ENCODE measurements around the gene FOXN3.

Gene FOXN3

DNA sequence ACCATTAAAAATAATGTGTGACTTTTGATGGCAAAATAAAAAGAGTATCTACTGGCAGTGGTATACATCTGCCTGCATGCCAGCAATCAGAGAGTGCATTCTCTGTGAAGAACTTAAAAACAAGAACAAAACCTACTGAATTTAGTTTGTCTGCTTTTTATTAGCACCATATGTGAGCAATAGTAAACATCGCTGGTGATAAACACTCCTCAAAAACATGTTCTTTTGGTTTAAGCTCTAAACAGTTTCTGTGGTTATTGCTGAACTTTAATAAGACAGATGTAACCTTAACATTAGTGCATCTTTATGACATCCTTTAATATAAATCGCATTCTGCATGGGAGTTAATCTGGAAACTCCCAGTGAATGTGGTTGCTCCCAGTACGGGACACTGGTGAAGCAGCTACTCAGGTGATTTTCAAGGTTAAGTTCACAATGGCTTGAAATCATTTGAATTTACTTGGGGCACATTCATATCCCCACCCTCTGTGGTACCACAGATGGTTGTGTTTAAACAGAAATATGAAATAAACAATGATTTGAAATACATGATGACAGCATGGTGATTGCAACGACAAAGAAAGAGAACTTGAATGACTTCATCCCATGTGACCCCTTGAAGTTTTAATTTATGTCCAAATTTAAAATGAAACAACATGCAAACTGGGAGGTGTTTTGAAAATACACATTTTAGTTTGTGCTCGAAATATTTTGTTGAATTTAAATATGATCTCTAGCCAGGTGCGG is 285.9 kb downstream of the FOXN3 start:
- TF ChIP-seq, protein P1, sequence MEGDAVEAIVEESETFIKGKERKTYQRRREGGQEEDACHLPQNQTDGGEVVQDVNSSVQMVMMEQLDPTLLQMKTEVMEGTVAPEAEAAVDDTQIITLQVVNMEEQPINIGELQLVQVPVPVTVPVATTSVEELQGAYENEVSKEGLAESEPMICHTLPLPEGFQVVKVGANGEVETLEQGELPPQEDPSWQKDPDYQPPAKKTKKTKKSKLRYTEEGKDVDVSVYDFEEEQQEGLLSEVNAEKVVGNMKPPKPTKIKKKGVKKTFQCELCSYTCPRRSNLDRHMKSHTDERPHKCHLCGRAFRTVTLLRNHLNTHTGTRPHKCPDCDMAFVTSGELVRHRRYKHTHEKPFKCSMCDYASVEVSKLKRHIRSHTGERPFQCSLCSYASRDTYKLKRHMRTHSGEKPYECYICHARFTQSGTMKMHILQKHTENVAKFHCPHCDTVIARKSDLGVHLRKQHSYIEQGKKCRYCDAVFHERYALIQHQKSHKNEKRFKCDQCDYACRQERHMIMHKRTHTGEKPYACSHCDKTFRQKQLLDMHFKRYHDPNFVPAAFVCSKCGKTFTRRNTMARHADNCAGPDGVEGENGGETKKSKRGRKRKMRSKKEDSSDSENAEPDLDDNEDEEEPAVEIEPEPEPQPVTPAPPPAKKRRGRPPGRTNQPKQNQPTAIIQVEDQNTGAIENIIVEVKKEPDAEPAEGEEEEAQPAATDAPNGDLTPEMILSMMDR (conservative IDR thresholded peaks at IDR 0.05; ENCODE audit: low read depth, low read length) = no peak
- no peak overlapping the region for H3K4me3 ChIP-seq (ENCODE audit: low read length)
- DNase-seq (ENCODE audit: low read depth) = no peak

DNA sequence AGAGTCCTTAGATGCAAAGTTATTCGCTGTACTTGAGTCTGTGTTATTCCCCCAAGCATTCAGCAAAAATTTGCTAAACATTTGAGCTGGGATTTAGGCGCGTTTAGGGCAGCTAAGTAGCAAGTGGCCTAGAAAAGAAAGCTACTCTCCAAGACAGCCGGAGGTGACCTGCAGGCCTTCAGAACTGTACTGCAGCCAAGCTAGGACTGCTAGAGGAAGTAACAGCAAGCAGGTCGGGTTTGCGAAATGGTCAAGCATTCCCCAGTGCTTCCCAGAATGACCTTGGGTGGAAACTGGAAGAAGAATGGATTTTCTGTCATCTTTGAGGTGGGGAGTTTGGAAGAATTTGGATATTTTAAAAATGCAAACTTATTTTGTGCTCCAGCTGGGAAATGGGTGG is 287.5 kb downstream of the FOXN3 start:
- no peak overlapping the region for H3K4me3 ChIP-seq (ENCODE audit: low read length)
- TF ChIP-seq, protein P1 (conservative IDR thresholded peaks at IDR 0.05; ENCODE audit: low read depth, low read length) = no peak
- no peak for DNase-seq (ENCODE audit: low read depth)

DNA sequence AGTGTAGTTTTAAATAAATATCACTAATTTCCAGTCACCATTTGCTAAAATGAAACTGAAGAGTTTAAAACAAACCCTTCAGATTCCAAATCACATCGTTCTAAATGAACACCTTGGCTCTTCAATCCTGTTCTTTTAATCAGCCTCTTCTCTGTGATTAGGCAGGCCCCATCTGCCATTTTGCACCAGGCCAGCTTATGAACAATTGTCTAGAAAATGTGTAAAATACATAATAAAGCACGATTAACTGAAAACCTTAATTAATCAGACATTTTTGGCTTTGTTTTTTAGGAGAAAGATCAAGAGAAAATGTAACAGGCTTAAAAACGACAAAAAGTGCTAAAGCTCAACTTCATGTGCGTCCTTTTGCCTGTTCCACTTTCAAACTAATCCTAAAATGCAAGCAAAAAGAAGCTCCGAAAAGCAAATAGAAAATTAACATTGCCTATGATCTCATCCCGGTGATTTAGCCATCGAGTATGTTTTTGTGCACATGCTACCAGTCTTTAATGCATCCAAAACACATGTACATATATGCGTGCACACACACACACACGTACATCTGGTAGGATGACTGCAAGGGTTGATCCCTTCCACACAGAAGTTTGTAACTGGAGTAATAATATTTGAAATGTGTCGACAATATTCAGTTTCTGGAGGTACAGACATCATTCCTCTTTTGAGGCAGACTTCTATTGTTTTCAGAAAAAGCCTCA is 288.6 kb downstream of the FOXN3 start:
- DNase-seq (ENCODE audit: low read depth) = no peak
- TF ChIP-seq, protein P1 (conservative IDR thresholded peaks at IDR 0.05; ENCODE audit: low read depth, low read length) = no peak
- H3K4me3 ChIP-seq (ENCODE audit: low read length) = no peak overlapping the region

DNA sequence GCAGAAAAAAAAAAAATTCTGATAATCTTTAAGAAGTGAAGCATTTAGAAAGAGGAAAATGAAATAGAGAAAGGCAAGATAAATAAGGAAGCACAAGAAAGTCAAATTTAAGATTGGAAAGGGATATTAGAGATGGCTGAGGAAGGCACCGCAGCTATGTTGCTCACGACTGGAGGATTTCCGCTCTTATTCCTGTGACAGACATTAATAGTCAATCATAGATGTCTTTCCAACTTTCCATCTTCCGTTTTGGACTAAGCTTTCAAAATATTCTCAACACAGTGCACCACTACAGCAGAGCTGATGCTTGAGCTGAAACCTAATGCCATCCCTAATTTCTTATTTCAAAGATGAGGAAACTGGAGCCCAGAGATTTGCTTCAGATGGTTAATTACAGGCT is 290.6 kb downstream of the FOXN3 start:
- H3K4me3 ChIP-seq (ENCODE audit: low read length) = no peak overlapping the region
- TF ChIP-seq, protein P1 (conservative IDR thresholded peaks at IDR 0.05; ENCODE audit: low read depth, low read length) = no peak
- no peak for DNase-seq (ENCODE audit: low read depth)

DNA sequence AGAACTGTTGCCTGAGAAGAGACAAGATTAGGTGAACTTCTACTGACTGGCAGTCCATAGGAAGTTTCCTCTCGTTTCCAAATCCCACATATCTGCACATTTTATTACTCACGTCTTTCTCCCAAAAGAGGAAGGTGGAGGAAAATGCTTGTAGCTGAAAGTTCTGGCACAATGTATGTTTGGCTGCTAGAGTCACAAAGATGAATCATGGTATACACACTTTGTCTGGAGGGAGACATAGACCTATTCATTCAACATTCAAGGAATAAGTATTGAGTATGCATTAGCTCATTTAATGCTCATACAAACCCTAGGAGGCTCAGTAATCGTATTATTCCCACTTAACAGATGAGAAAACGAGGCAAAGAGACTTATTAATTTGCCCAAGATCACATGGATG is 291.8 kb downstream of the FOXN3 start:
- no peak overlapping the region for H3K4me3 ChIP-seq (ENCODE audit: low read length)
- no peak for DNase-seq (ENCODE audit: low read depth)
- TF ChIP-seq, protein P1 (conservative IDR thresholded peaks at IDR 0.05; ENCODE audit: low read depth, low read length) = no peak

DNA sequence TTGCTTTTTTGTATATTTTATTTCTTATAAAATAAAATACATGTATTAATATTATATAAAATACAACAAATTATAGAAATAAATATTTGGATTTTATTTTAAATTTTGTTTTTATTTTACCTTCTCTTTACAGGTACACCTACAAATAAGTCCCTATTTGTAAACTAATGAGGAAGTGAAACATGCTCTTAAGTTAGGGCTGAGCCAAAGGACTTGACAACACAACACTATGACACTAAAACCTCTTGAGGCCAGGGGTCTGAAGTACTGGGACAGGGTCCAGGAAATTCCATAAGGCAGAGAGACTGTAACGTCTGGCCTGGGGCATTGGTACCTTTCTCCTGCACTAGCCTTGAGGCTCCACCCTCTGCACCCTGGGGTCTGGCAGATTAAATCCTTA is 293.2 kb downstream of the FOXN3 start:
- no peak for DNase-seq (ENCODE audit: low read depth)
- no peak overlapping the region for H3K4me3 ChIP-seq (ENCODE audit: low read length)
- TF ChIP-seq, protein P1 (conservative IDR thresholded peaks at IDR 0.05; ENCODE audit: low read depth, low read length) = no peak

DNA sequence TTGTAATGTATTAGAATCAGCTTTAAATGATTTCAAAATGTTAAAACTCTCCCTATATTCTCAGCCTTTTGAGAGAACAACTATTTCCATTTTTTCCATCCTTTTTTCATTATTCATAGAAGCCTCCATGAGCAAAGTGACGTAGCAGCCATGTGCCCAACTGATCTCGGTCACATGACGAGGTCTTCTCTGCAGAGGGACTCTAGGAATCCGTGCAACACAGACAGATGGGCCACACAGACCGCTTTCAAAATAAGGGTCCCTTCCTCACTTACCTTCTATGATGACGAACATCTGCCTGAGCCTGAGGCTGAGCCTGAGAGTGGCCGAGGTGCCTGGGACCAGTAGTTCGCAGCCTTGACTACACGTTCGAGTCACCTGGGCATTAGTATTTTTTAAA is 293.8 kb downstream of the FOXN3 start:
- H3K4me3 ChIP-seq (ENCODE audit: low read length) = no peak overlapping the region
- no peak for DNase-seq (ENCODE audit: low read depth)
- TF ChIP-seq, protein P1 (conservative IDR thresholded peaks at IDR 0.05; ENCODE audit: low read depth, low read length) = no peak

Data from retinal pigment epithelial cell (primary cell).